ENCODE measurements around the gene TBX18. TPM values are rescaled to one million over a fixed set of nuclear protein-coding genes. Genes with fewer than 3 reads are reported as not detected.

Gene TBX18
- total RNA-seq, 3 donors from 2014 or later: 8.8 to 20.6 (median 17.0) TPM

GRCh38 chr6:84756466-84756865 is 7.9 kb downstream of the TBX18 start:
- no peak for DNase-seq (ENCODE audit: low spot score in 2 of 2)
- H3K27me3 ChIP-seq: peaks cover 0 to 16% of the 10 kb centered on the region in 2 donors
- TF ChIP-seq POLR2A (IDR thresholded peaks at IDR 0.05): no peak
- no peak for TF ChIP-seq CTCF (IDR thresholded peaks at IDR 0.05)
- TF ChIP-seq POLR2AphosphoS5 (IDR thresholded peaks at IDR 0.05): no peak
- no peaks in the 10 kb centered on the region for H3K4me1 ChIP-seq
- H3K4me3 ChIP-seq: peak overlapping the region in 1 of 3 donors; percentile 27
- no peaks in the 10 kb centered on the region for H3K9me3 ChIP-seq
- intact Hi-C loops (cut with DNase I; ENCODE audit: low total_unique reads): no loop called here
- H3K27ac ChIP-seq: peak overlapping the region in 1 of 2 donors; percentile 69
- no peaks in the 10 kb centered on the region for H3K36me3 ChIP-seq

GRCh38 chr6:84753173-84753572 is 11.2 kb downstream of the TBX18 start:
- TF ChIP-seq POLR2AphosphoS5 (IDR thresholded peaks at IDR 0.05) (no peak), CTCF (IDR thresholded peaks at IDR 0.05) (no peak), POLR2A (IDR thresholded peaks at IDR 0.05) (no peak)
- no peaks in the 10 kb centered on the region for H3K27me3 ChIP-seq
- no peak overlapping the region for H3K4me3 ChIP-seq
- DNase-seq (ENCODE audit: low spot score in 2 of 2): no peak
- no peaks in the 10 kb centered on the region for H3K36me3 ChIP-seq
- H3K27ac ChIP-seq: no peak overlapping the region
- H3K9me3 ChIP-seq: no peaks in the 10 kb centered on the region
- intact Hi-C loops (cut with DNase I; ENCODE audit: low total_unique reads): no loop called here
- H3K4me1 ChIP-seq: no peaks in the 10 kb centered on the region

- H3K36me3 ChIP-seq: no peaks in the 10 kb centered on the region
- no peaks in the 10 kb centered on the region for H3K9me3 ChIP-seq
- no peak for DNase-seq (ENCODE audit: low spot score in 2 of 2)
- H3K4me1 ChIP-seq: no peaks in the 10 kb centered on the region
- H3K27me3 ChIP-seq: no peaks in the 10 kb centered on the region
- no peak overlapping the region for H3K4me3 ChIP-seq
- intact Hi-C loops (cut with DNase I; ENCODE audit: low total_unique reads): no loop called here
- TF ChIP-seq CTCF (IDR thresholded peaks at IDR 0.05): no peak
- TF ChIP-seq POLR2AphosphoS5 (IDR thresholded peaks at IDR 0.05): no peak
- TF ChIP-seq POLR2A (IDR thresholded peaks at IDR 0.05): no peak
- H3K27ac ChIP-seq: no peak overlapping the region
Observed at GRCh38 chr6:84752118-84752850, 12.1 kb downstream of the TBX18 start.

- no peaks in the 10 kb centered on the region for H3K4me1 ChIP-seq
- DNase-seq (ENCODE audit: low spot score in 2 of 2): no peak
- H3K27me3 ChIP-seq: no peaks in the 10 kb centered on the region
- no peak overlapping the region for H3K4me3 ChIP-seq
- H3K9me3 ChIP-seq: no peaks in the 10 kb centered on the region
- no peak overlapping the region for H3K27ac ChIP-seq
- TF ChIP-seq POLR2AphosphoS5 (IDR thresholded peaks at IDR 0.05): no peak
- TF ChIP-seq CTCF (IDR thresholded peaks at IDR 0.05): no peak
- TF ChIP-seq POLR2A (IDR thresholded peaks at IDR 0.05): no peak
- H3K36me3 ChIP-seq: no peaks in the 10 kb centered on the region
- intact Hi-C loops (cut with DNase I; ENCODE audit: low total_unique reads): no loop called here
Observed at GRCh38 chr6:84749181-84749580, 15.2 kb downstream of the TBX18 start.

- H3K9me3 ChIP-seq: no peaks in the 10 kb centered on the region
- intact Hi-C loops (cut with DNase I; ENCODE audit: low total_unique reads): no loop called here
- DNase-seq (ENCODE audit: low spot score in 2 of 2): no peak
- H3K4me3 ChIP-seq: no peak overlapping the region
- no peak overlapping the region for H3K27ac ChIP-seq
- no peaks in the 10 kb centered on the region for H3K4me1 ChIP-seq
- TF ChIP-seq POLR2AphosphoS5 (IDR thresholded peaks at IDR 0.05) (no peak), CTCF (IDR thresholded peaks at IDR 0.05) (no peak)
- no peaks in the 10 kb centered on the region for H3K27me3 ChIP-seq
- no peaks in the 10 kb centered on the region for H3K36me3 ChIP-seq
Observed at GRCh38 chr6:84748376-84748775, 16.0 kb downstream of the TBX18 start.

All from breast epithelium (tissue), 4 donors.